HEK293 (cell line): ENCODE data around the gene HAT1.

Experiments used
- GFI1B ChIP-seq: fragments of 450-650 bp; formaldehyde crosslinking; IDR thresholded peaks from 2 replicates; pipeline ENCODE4 v1.5.1; 2016; ENCODE audit warnings: missing biosample characterization, missing genetic modification characterization
- HOXA7 ChIP-seq: sonication (generic); formaldehyde crosslinking; IDR thresholded peaks from 2 replicates; pipeline ENCODE4 v1.8.1; 2022; ENCODE audit warnings: missing genetic modification reagents, borderline replicate concordance
- KLF10 ChIP-seq: fragments of 450-650 bp; IDR thresholded peaks from 2 replicates; pipeline ENCODE4 v1.5.1; 2018; ENCODE audit warnings: missing biosample characterization, mild to moderate bottlenecking, missing genetic modification characterization
- KLF17 ChIP-seq: fragments of 450-650 bp; formaldehyde crosslinking; IDR thresholded peaks from 2 replicates; pipeline ENCODE4 v1.5.1; 2016; ENCODE audit warnings: missing biosample characterization, missing genetic modification characterization
- MYNN ChIP-seq: fragments of 450-650 bp; formaldehyde crosslinking; IDR thresholded peaks from 2 replicates; pipeline ENCODE4 v1.5.1; 2016; ENCODE audit warnings: missing biosample characterization, missing genetic modification characterization, borderline replicate concordance
- MZF1 ChIP-seq: fragments of 450-650 bp; formaldehyde crosslinking; IDR thresholded peaks from 2 replicates; pipeline ENCODE4 v1.5.1; 2017; ENCODE audit warnings: missing biosample characterization, missing genetic modification characterization, borderline replicate concordance
- PBX3 ChIP-seq: sonication (generic); formaldehyde crosslinking; IDR thresholded peaks from 2 replicates; pipeline ENCODE4 v1.8.1; 2022; ENCODE audit warnings: mild to moderate bottlenecking, moderate library complexity, missing genetic modification reagents
- PRDM10 ChIP-seq: fragments of 450-650 bp; formaldehyde crosslinking; IDR thresholded peaks from 2 replicates; pipeline ENCODE4 v1.5.1; 2016; ENCODE audit warnings: missing biosample characterization, missing genetic modification characterization
- SCRT1 ChIP-seq: fragments of 450-650 bp; formaldehyde crosslinking; IDR thresholded peaks from 2 replicates; pipeline ENCODE4 v1.5.1; 2016; ENCODE audit warnings: missing biosample characterization, missing genetic modification characterization, borderline replicate concordance
- SCRT2 ChIP-seq: fragments of 450-650 bp; formaldehyde crosslinking; IDR thresholded peaks from 2 replicates; pipeline ENCODE4 v1.5.1; 2016; ENCODE audit warnings: missing biosample characterization, missing genetic modification characterization
- YY1 ChIP-seq: fragments of 450-650 bp; formaldehyde crosslinking; IDR thresholded peaks from 2 replicates; pipeline ENCODE4 v1.5.1; 2018; ENCODE audit warnings: missing biosample characterization, missing genetic modification characterization
- ZBTB1 ChIP-seq: fragments of 450-650 bp; formaldehyde crosslinking; IDR thresholded peaks from 2 replicates; pipeline ENCODE4 v1.5.1; 2016; ENCODE audit warnings: missing biosample characterization, missing genetic modification characterization
- ZBTB21 ChIP-seq: fragments of 450-650 bp; formaldehyde crosslinking; IDR thresholded peaks from 2 replicates; pipeline ENCODE4 v1.5.1; 2017; ENCODE audit warnings: missing biosample characterization, missing genetic modification characterization
- ZBTB8A ChIP-seq: fragments of 450-650 bp; formaldehyde crosslinking; IDR thresholded peaks from 2 replicates; pipeline ENCODE4 v1.5.1; 2016; ENCODE audit warnings: missing biosample characterization, missing genetic modification characterization
- ZFHX2 ChIP-seq: fragments of 450-650 bp; formaldehyde crosslinking; conservative IDR thresholded peaks from 2 replicates; pipeline ENCODE4 v1.5.1; 2016; ENCODE audit warnings: missing biosample characterization, missing genetic modification characterization
- ZFP3 ChIP-seq: fragments of 450-650 bp; formaldehyde crosslinking; IDR thresholded peaks from 2 replicates; pipeline ENCODE4 v1.5.1; 2016; ENCODE audit warnings: low read depth, missing biosample characterization, missing genetic modification characterization
- ZNF10 ChIP-seq: fragments of 450-650 bp; formaldehyde crosslinking; IDR thresholded peaks from 2 replicates; pipeline ENCODE4 v1.5.1; 2017; ENCODE audit warnings: missing biosample characterization, missing genetic modification characterization
- ZNF121 ChIP-seq: fragments of 450-650 bp; formaldehyde crosslinking; IDR thresholded peaks from 2 replicates; pipeline ENCODE4 v1.5.1; 2016; ENCODE audit warnings: missing biosample characterization, missing genetic modification characterization
- ZNF146 ChIP-seq: fragments of 450-650 bp; formaldehyde crosslinking; IDR thresholded peaks from 2 replicates; pipeline ENCODE4 v1.5.1; 2016; ENCODE audit warnings: missing biosample characterization, missing genetic modification characterization
- ZNF175 ChIP-seq: fragments of 450-650 bp; formaldehyde crosslinking; IDR thresholded peaks from 2 replicates; pipeline ENCODE4 v1.5.1; 2016; ENCODE audit warnings: missing biosample characterization, missing genetic modification characterization
- ZNF19 ChIP-seq: fragments of 450-650 bp; formaldehyde crosslinking; IDR thresholded peaks from 2 replicates; pipeline ENCODE4; 2016; ENCODE audit warnings: missing biosample characterization, missing genetic modification characterization, low read depth
- ZNF214 ChIP-seq: fragments of 450-650 bp; formaldehyde crosslinking; IDR thresholded peaks from 2 replicates; pipeline ENCODE4 v1.5.1; 2017; ENCODE audit warnings: missing biosample characterization, mild to moderate bottlenecking, missing genetic modification characterization, borderline replicate concordance
- ZNF223 ChIP-seq: fragments of 450-650 bp; formaldehyde crosslinking; IDR thresholded peaks from 2 replicates; pipeline ENCODE4 v1.5.1; 2016; ENCODE audit warnings: missing biosample characterization, missing genetic modification characterization
- ZNF239 ChIP-seq: fragments of 450-650 bp; formaldehyde crosslinking; IDR thresholded peaks from 2 replicates; pipeline ENCODE4 v1.5.1; 2016; ENCODE audit warnings: missing biosample characterization, missing genetic modification characterization
- ZNF248 ChIP-seq: fragments of 450-650 bp; formaldehyde crosslinking; IDR thresholded peaks from 2 replicates; pipeline ENCODE4 v1.5.1; 2017; ENCODE audit warnings: missing biosample characterization, missing genetic modification characterization
- ZNF292 ChIP-seq: fragments of 450-650 bp; formaldehyde crosslinking; IDR thresholded peaks from 2 replicates; pipeline ENCODE4 v1.5.1; 2016; ENCODE audit warnings: low read depth, missing biosample characterization, missing genetic modification characterization, borderline replicate concordance
- ZNF366 ChIP-seq: fragments of 450-650 bp; formaldehyde crosslinking; conservative IDR thresholded peaks from 2 replicates; pipeline ENCODE4 v1.5.1; 2016; ENCODE audit warnings: missing biosample characterization, missing genetic modification characterization
- ZNF394 ChIP-seq: fragments of 450-650 bp; formaldehyde crosslinking; IDR thresholded peaks from 2 replicates; pipeline ENCODE4 v1.5.1; 2016; ENCODE audit warnings: missing biosample characterization, missing genetic modification characterization, mild to moderate bottlenecking, moderate library complexity, borderline replicate concordance
- ZNF416 ChIP-seq: fragments of 450-650 bp; formaldehyde crosslinking; IDR thresholded peaks from 2 replicates; pipeline ENCODE4 v1.5.1; 2016; ENCODE audit warnings: missing biosample characterization, missing genetic modification characterization
- ZNF521 ChIP-seq: fragments of 450-650 bp; formaldehyde crosslinking; IDR thresholded peaks from 2 replicates; pipeline ENCODE4 v1.5.1; 2017; ENCODE audit warnings: missing biosample characterization, mild to moderate bottlenecking, missing genetic modification characterization
- ZNF549 ChIP-seq: fragments of 450-650 bp; IDR thresholded peaks from 2 replicates; pipeline ENCODE4 v1.5.1; 2018; ENCODE audit warnings: missing biosample characterization, missing genetic modification characterization, mild to moderate bottlenecking, inconsistent platforms, moderate library complexity
- ZNF558 ChIP-seq: fragments of 450-650 bp; formaldehyde crosslinking; IDR thresholded peaks from 2 replicates; pipeline ENCODE4 v1.5.1; 2016; ENCODE audit warnings: missing biosample characterization, missing genetic modification characterization
- ZNF658 ChIP-seq: fragments of 450-650 bp; formaldehyde crosslinking; IDR thresholded peaks from 2 replicates; pipeline ENCODE4; 2016; ENCODE audit warnings: missing biosample characterization, missing genetic modification characterization
- ZNF704 ChIP-seq: fragments of 450-650 bp; formaldehyde crosslinking; IDR thresholded peaks from 2 replicates; pipeline ENCODE4 v1.5.1; 2016; ENCODE audit warnings: missing biosample characterization, missing genetic modification characterization
- ZSCAN16 ChIP-seq: fragments of 450-650 bp; formaldehyde crosslinking; IDR thresholded peaks from 2 replicates; pipeline ENCODE4 v1.5.1; 2016; ENCODE audit warnings: missing biosample characterization, missing genetic modification characterization

The HAT1 gene

GRCh38 chr2:171999604-172000469, 77.6 kb downstream of the HAT1 start, which contains the start of gene METAP1D (continued):
- TF ChIP-seq ZNF394 (tag by site-specific recombination) (no peak), ZNF223 (tag by site-specific recombination) (no peak), ZNF19 (tag by site-specific recombination) (no peak), ZNF558 (tag by site-specific recombination) (no peak), ZNF416 (tag by site-specific recombination) (no peak), ZNF704 (tag by site-specific recombination) (no peak), MYNN (tag by site-specific recombination) (no peak), PBX3 (CRISPR knock-in tag) (peak; percentile 81; the same call in 1 of the 2 replicates), ZNF146 (tag by site-specific recombination) (peak; percentile 25; the same call in 1 of the 2 replicates), MZF1 (tag by site-specific recombination) (no peak), ZNF521 (tag by site-specific recombination) (no peak), ZNF10 (no peak), SCRT1 (tag by site-specific recombination) (no peak), YY1 (tag by site-specific recombination) (peak; percentile 91), ZBTB8A (tag by site-specific recombination) (peak; percentile 67), ZNF239 (tag by site-specific recombination) (no peak), ZNF175 (tag by site-specific recombination) (no peak), ZFHX2 (no peak), ZBTB1 (tag by site-specific recombination) (no peak), ZNF549 (tag by site-specific recombination) (no peak), ZBTB21 (tag by site-specific recombination) (peak; percentile 52; the same call in 1 of the 2 replicates), KLF10 (tag by site-specific recombination) (no peak), KLF17 (tag by site-specific recombination) (peak; percentile 80), ZNF214 (tag by site-specific recombination) (no peak), HOXA7 (CRISPR knock-in tag) (no peak), ZNF121 (no peak), ZNF658 (tag by site-specific recombination) (no peak), ZNF366 (tag by site-specific recombination) (no peak), ZSCAN16 (tag by site-specific recombination) (peak; percentile 98), SCRT2 (tag by site-specific recombination) (peak; percentile 56; the same call in 1 of the 2 replicates), ZNF292 (tag by site-specific recombination) (no peak), ZNF248 (tag by site-specific recombination) (no peak), ZFP3 (tag by site-specific recombination) (no peak), GFI1B (no peak), PRDM10 (tag by site-specific recombination) (peak; percentile 83)
